DOHH2 (cell line): Measurements from ENCODE around the gene FCER1G.

ENCODE experiments used
- H3F3A ChIP-seq: fragments of 200-600 bp; sonication (generic), shearing (Covaris generic); 2 replicates; pipeline ENCODE4 v1.6.0; 2016; ENCODE audit warnings: antibody characterized with exemption, mild to moderate bottlenecking; ENCODE audit not compliant: control insufficient read depth, insufficient read depth
- H3K27ac ChIP-seq: fragments of 200-600 bp; sonication (generic); 2 replicates; pipeline ENCODE4 v1.5.1; 2014; ENCODE audit warnings: low read depth, mild to moderate bottlenecking, low read length, moderate library complexity
- H3K27me3 ChIP-seq: fragments of 200-600 bp; sonication (generic); 2 replicates; pipeline ENCODE4 v1.6.1; 2014; ENCODE audit warnings: mild to moderate bottlenecking, low read length, mixed read lengths; ENCODE audit not compliant: control insufficient read depth
- H3K36me3 ChIP-seq: fragments of 200-600 bp; sonication (generic); 2 replicates; pipeline ENCODE4 v1.6.1; 2014; ENCODE audit warnings: mild to moderate bottlenecking, low read length, moderate library complexity, mixed read lengths; ENCODE audit not compliant: control insufficient read depth
- H3K4me1 ChIP-seq: fragments of 200-600 bp; sonication (generic); 2 replicates; pipeline ENCODE4 v1.6.1; 2014; ENCODE audit warnings: mild to moderate bottlenecking, low read length, mixed read lengths; ENCODE audit not compliant: control insufficient read depth
- H3K4me2 ChIP-seq: fragments of 200-600 bp; sonication (generic); 2 replicates; pipeline ENCODE4 v1.6.0; 2014; ENCODE audit warnings: mild to moderate bottlenecking, low read length, moderate library complexity
- H3K4me3 ChIP-seq: fragments of 200-600 bp; sonication (generic); 2 replicates; pipeline ENCODE4 v1.5.1; 2014; ENCODE audit warnings: mild to moderate bottlenecking, low read length, mixed read lengths
- H3K79me2 ChIP-seq: fragments of 200-600 bp; sonication (generic); 2 replicates; pipeline ENCODE4 v1.6.1; 2014; ENCODE audit warnings: mild to moderate bottlenecking, low read length, mixed read lengths; ENCODE audit not compliant: control insufficient read depth
- H3K9me2 ChIP-seq: fragments of 200-600 bp; sonication (generic); replicated peaks from 2 replicates; pipeline ENCODE4 v1.6.1; 2014; ENCODE audit warnings: mild to moderate bottlenecking, low read length, mixed read lengths; ENCODE audit not compliant: control insufficient read depth
- H3K9me3 ChIP-seq: fragments of 200-600 bp; sonication (generic); 2 replicates; pipeline ENCODE4 v1.6.1; 2014; ENCODE audit warnings: antibody characterized with exemption, low read length, mixed read lengths; ENCODE audit not compliant: control insufficient read depth, insufficient read depth
- H4K20me1 ChIP-seq: fragments of 200-600 bp; sonication (generic); 2 replicates; pipeline ENCODE4 v1.6.0; 2014; ENCODE audit warnings: low read depth, mild to moderate bottlenecking, antibody characterized with exemption, low read length, moderate library complexity; ENCODE audit not compliant: control insufficient read depth, insufficient read depth
- EZH2phosphoT487 ChIP-seq: fragments of 200-600 bp; sonication (generic); IDR thresholded peaks from 2 replicates; pipeline ENCODE4 v1.6.1; 2017; ENCODE audit warnings: borderline replicate concordance, mild to moderate bottlenecking, antibody characterized with exemption, low read length, moderate library complexity, mixed read lengths
- TF ChIP-seq, protein P1 (sequence below): fragments of 200-600 bp; sonication (generic); IDR thresholded peaks from one replicate; pipeline ENCODE4 v1.5.1; 2014; ENCODE audit warnings: antibody characterized with exemption, mild to moderate bottlenecking, low read depth, low read length; ENCODE audit not compliant: poor library complexity, severe bottlenecking

Gene FCER1G

DNA sequence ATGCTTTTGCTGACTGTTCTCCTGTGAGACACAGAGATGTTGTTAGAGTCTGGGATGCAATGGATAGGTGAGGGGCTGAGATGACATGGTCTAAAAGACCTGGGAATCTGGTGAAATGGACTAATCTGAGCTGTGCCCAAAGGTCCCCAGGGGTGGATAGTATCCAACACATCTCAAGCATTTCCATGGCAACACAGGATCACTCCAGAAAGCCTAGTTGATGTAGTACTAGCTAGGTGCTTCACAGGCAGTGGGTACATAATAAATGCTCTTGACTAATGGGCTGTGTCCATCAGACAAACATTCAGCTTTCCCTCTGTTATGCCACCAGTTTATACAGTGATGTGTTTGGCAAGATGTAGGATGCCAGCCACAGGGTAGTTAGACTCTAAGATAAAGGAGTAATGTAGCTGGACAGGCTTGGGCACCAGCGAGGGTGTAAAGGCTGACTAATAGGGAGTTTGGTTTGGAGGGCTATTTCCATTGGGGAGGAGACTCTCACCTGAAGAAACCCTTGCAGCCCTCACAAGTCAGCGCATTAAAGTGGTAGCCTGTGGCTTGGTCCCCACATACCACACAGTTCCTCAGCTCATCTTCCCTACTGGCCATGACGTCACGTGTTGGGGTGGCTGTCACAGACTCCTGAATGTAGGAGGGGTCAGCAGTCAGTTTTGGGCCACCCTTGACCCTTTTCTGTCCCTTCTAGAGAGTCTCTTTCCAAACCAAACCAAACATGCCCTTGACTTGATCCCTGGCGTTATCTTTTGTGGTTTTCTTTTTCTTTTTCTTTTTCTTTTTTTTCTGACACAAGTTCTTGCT lies 21.1 kb downstream of the FCER1G start:
- H3K9me3 ChIP-seq: no peaks in the 10 kb centered on the region
- no peak overlapping the region for H3K4me2 ChIP-seq
- no peaks in the 10 kb centered on the region for H3K79me2 ChIP-seq
- no peaks in the 10 kb centered on the region for H3K4me1 ChIP-seq
- no peak overlapping the region for H3K4me3 ChIP-seq
- no peaks in the 10 kb centered on the region for H3K36me3 ChIP-seq
- H3K27ac ChIP-seq: no peak overlapping the region
- no peaks in the 10 kb centered on the region for H3F3A ChIP-seq
- H3K9me2 ChIP-seq: no peaks in the 10 kb centered on the region
- H4K20me1 ChIP-seq: no peaks in the 10 kb centered on the region
- TF ChIP-seq, protein P1, sequence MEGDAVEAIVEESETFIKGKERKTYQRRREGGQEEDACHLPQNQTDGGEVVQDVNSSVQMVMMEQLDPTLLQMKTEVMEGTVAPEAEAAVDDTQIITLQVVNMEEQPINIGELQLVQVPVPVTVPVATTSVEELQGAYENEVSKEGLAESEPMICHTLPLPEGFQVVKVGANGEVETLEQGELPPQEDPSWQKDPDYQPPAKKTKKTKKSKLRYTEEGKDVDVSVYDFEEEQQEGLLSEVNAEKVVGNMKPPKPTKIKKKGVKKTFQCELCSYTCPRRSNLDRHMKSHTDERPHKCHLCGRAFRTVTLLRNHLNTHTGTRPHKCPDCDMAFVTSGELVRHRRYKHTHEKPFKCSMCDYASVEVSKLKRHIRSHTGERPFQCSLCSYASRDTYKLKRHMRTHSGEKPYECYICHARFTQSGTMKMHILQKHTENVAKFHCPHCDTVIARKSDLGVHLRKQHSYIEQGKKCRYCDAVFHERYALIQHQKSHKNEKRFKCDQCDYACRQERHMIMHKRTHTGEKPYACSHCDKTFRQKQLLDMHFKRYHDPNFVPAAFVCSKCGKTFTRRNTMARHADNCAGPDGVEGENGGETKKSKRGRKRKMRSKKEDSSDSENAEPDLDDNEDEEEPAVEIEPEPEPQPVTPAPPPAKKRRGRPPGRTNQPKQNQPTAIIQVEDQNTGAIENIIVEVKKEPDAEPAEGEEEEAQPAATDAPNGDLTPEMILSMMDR: no peak
- TF ChIP-seq EZH2phosphoT487: no peak
- 0 out of 2 replicates have a peak, but pooled peaks cover 3% of the 10 kb centered on the region for H3K27me3 ChIP-seq

DNA sequence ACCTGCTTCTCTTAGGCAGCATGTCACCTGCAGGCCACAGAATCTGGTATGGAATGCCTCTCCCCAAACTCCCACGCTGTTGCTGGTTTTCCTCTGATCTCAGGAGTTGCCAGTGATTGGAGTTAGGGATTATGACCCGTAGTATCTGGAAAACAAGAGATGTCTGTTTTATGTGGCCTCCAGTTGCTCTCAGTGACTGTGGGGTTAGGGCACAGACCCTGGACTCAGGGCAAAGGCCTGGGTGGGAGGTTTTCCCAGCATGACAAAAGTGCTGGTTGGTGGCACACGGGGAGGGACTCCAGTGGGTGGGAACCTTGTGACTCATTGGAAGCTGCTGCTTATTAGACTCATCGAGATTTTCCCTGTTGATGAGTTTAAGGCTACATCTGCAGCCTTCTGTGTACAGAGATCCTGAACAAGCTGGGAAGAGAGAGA lies 23.0 kb downstream of the FCER1G start, which contains the start of gene NR1I3:
NR1I3 (minus strand) TSS at position 165 of the 435 bp plus-strand sequence. CDS start 1,638 bp downstream, outside the sequence.
- Histone ChIP-seq H3K36me3 (no peaks in the 10 kb centered on the region), H3F3A (no peaks in the 10 kb centered on the region), H3K4me2 (no peak within 1 kb of the TSS), H3K4me1 (peaks cover 7% of the 10 kb centered on the region; the same call in 1 of the 2 replicates), H4K20me1 (no peaks in the 10 kb centered on the region), H3K9me2 (no peaks in the 10 kb centered on the region), H3K27me3 (0 out of 2 replicates have a peak, but pooled peaks cover 3% of the 10 kb centered on the region), H3K9me3 (no peaks in the 10 kb centered on the region), H3K79me2 (no peaks in the 10 kb centered on the region), H3K4me3 (no peak within 1 kb of the TSS), H3K27ac (no peak within 1 kb of the TSS)
- TF ChIP-seq, protein P1: no peak
- no peak for TF ChIP-seq EZH2phosphoT487

DNA sequence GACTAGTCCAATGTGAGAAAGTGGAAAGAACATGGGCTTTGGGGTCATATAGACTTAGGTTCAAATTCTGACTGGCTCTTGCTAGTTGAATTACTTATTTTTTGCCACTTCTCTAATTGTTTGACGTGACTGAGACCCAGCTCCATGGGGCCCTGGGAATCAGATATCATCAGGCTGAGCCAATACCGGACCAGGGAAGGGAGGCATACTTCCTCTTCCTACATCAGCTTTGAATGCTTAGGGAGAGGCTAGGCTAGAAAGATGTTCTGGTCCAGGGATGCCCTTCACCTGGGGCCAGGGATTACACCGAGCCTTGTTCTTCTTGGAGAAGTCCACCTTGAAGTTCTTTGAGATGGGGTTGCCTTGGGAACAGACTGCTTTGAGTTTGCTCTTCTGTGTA lies 26.6 kb downstream of the FCER1G start:
- H3K9me2 ChIP-seq: no peaks in the 10 kb centered on the region
- no peak overlapping the region for H3K27ac ChIP-seq
- no peaks in the 10 kb centered on the region for H3K9me3 ChIP-seq
- no peaks in the 10 kb centered on the region for H3K36me3 ChIP-seq
- no peaks in the 10 kb centered on the region for H3F3A ChIP-seq
- H3K4me3 ChIP-seq: no peak overlapping the region
- H3K4me2 ChIP-seq: no peak overlapping the region
- no peaks in the 10 kb centered on the region for H3K27me3 ChIP-seq
- H3K4me1 ChIP-seq: peaks cover 7% of the 10 kb centered on the region; the same call in 1 of the 2 replicates
- H4K20me1 ChIP-seq: no peaks in the 10 kb centered on the region
- TF ChIP-seq, protein P1: no peak
- no peak for TF ChIP-seq EZH2phosphoT487
- H3K79me2 ChIP-seq: no peaks in the 10 kb centered on the region
